Measurements from ENCODE around the gene PKN1. TPM values are rescaled to one million over a fixed set of nuclear protein-coding genes. Genes with fewer than 3 reads are reported as not detected.

The PKN1 gene
- total RNA-seq, 1 experiment from 2014 or later = 257 TPM

- H3K27me3 ChIP-seq (ENCODE audit: insufficient read depth, low read depth) = no peaks in the 10 kb centered on the region
- intact Hi-C loops (cut with micrococcal nuclease; ENCODE audit: unreplicated experiment) = no loop called here
- H3K9me3 ChIP-seq (ENCODE audit: insufficient read depth, low read depth) = no peaks in the 10 kb centered on the region
- H3F3A ChIP-seq (ENCODE audit: insufficient read depth, low read depth) = 0 out of 2 replicates have a peak, but pooled peaks cover 6% of the 10 kb centered on the region
- no peaks in the 10 kb centered on the region for H3K4me1 ChIP-seq (replicated peaks; ENCODE audit: insufficient read depth)
- CTCF ChIA-PET = no interaction called here
- H3K79me2 ChIP-seq (ENCODE audit: low read depth) = no peaks in the 10 kb centered on the region
- no peak overlapping the region for H3K4me3 ChIP-seq
- TF ChIP-seq CTCF (conservative IDR thresholded peaks at IDR 0.05) (no peak), EZH2 (IDR thresholded peaks at IDR 0.05; ENCODE audit: low read depth) (no peak)
- H4K20me1 ChIP-seq (ENCODE audit: insufficient read depth) = no peaks in the 10 kb centered on the region
- H3K36me3 ChIP-seq (ENCODE audit: low read depth) = no peaks in the 10 kb centered on the region; the same call in 1 of the 2 replicates
- H3K4me2 ChIP-seq = no peak overlapping the region
- POLR2A ChIA-PET (ENCODE audit: unreplicated experiment) = no interaction called here
- no peaks in the 10 kb centered on the region for H3K9me2 ChIP-seq (ENCODE audit: insufficient read depth)
- no peak overlapping the region for H3K27ac ChIP-seq
- DNase-seq = no peak
- no TSS peak for BruUV-seq (replicated peaks)
- no peak overlapping the region for H2AFZ ChIP-seq
Measured at GRCh38 chr19:14390548-14390947, 42.6 kb upstream of the PKN1 start.

- Histone ChIP-seq H3F3A (ENCODE audit: insufficient read depth, low read depth) (0 out of 2 replicates have a peak, but pooled peaks cover 6% of the 10 kb centered on the region), H3K79me2 (ENCODE audit: low read depth) (no peaks in the 10 kb centered on the region), H3K4me1 (replicated peaks; ENCODE audit: insufficient read depth) (no peaks in the 10 kb centered on the region), H3K27me3 (ENCODE audit: insufficient read depth, low read depth) (no peaks in the 10 kb centered on the region), H3K4me3 (no peak overlapping the region), H2AFZ (no peak overlapping the region), H3K4me2 (no peak overlapping the region), H3K27ac (no peak overlapping the region), H3K9me3 (ENCODE audit: insufficient read depth, low read depth) (no peaks in the 10 kb centered on the region), H3K36me3 (ENCODE audit: low read depth) (no peaks in the 10 kb centered on the region; the same call in 1 of the 2 replicates), H4K20me1 (ENCODE audit: insufficient read depth) (no peaks in the 10 kb centered on the region), H3K9me2 (ENCODE audit: insufficient read depth) (no peaks in the 10 kb centered on the region)
- intact Hi-C loops (cut with micrococcal nuclease; ENCODE audit: unreplicated experiment) = no loop called here
- BruUV-seq (replicated peaks) = no TSS peak
- CTCF ChIA-PET = no interaction called here
- POLR2A ChIA-PET (ENCODE audit: unreplicated experiment) = no interaction called here
- DNase-seq = no peak
- no peak for TF ChIP-seq EZH2 (IDR thresholded peaks at IDR 0.05; ENCODE audit: low read depth)
- no peak for TF ChIP-seq CTCF (conservative IDR thresholded peaks at IDR 0.05)
Measured at GRCh38 chr19:14391156-14391821, 41.8 kb upstream of the PKN1 start.

GRCh38 chr19:14393329-14393728 is 39.8 kb upstream of the PKN1 start:
- Histone ChIP-seq H4K20me1 (ENCODE audit: insufficient read depth) (no peaks in the 10 kb centered on the region), H3K4me2 (no peak overlapping the region), H3K9me2 (ENCODE audit: insufficient read depth) (no peaks in the 10 kb centered on the region), H3K27ac (no peak overlapping the region), H3K4me3 (no peak overlapping the region), H3K4me1 (replicated peaks; ENCODE audit: insufficient read depth) (no peaks in the 10 kb centered on the region), H3K79me2 (ENCODE audit: low read depth) (no peaks in the 10 kb centered on the region), H3K36me3 (ENCODE audit: low read depth) (peaks cover 3% of the 10 kb centered on the region; the same call in 1 of the 2 replicates), H3K9me3 (ENCODE audit: insufficient read depth, low read depth) (no peaks in the 10 kb centered on the region), H3F3A (ENCODE audit: insufficient read depth, low read depth) (no peaks in the 10 kb centered on the region), H3K27me3 (ENCODE audit: insufficient read depth, low read depth) (no peaks in the 10 kb centered on the region), H2AFZ (no peak overlapping the region)
- ChIA-PET CTCF (no interaction called here), POLR2A (ENCODE audit: unreplicated experiment) (no interaction called here)
- BruUV-seq (replicated peaks) = no TSS peak
- TF ChIP-seq EZH2 (IDR thresholded peaks at IDR 0.05; ENCODE audit: low read depth) (no peak), CTCF (conservative IDR thresholded peaks at IDR 0.05) (no peak)
- no peak for DNase-seq
- intact Hi-C loops (cut with micrococcal nuclease; ENCODE audit: unreplicated experiment) = no loop called here

Measured in PC-9 (cell line).